H9 (cell line): ENCODE data around the gene TMEM178B. TPM values are rescaled to one million over a fixed set of nuclear protein-coding genes. Genes with fewer than 3 reads are reported as not detected.

Source experiments
- DNase-seq: peaks from one replicate; pipeline ENCODE4 v3.0.0-alpha.2; 2017
- H2AFZ ChIP-seq: one replicate; pipeline ENCODE4 v1.6.1; 2013; ENCODE audit warnings: mild to moderate bottlenecking, low read length, control low read depth, moderate library complexity
- H2AK5ac ChIP-seq: 2 replicates; pipeline ENCODE4 v1.6.1; 2013; ENCODE audit warnings: low read length, control low read depth, mixed read lengths; ENCODE audit not compliant: insufficient read length
- H2BK120ac ChIP-seq: one replicate; pipeline ENCODE4 v1.6.1; 2013; ENCODE audit warnings: low read depth, mild to moderate bottlenecking, low read length, control low read depth, inconsistent platforms; ENCODE audit not compliant: poor library complexity, severe bottlenecking
- H2BK12ac ChIP-seq: 2 replicates; pipeline ENCODE4 v1.6.1; 2013; ENCODE audit warnings: low read length, control low read depth, mixed read lengths, low read depth; ENCODE audit not compliant: insufficient read length
- H2BK15ac ChIP-seq: 2 replicates; pipeline ENCODE4 v1.6.1; 2013; ENCODE audit warnings: low read depth, low read length, control low read depth
- H2BK20ac ChIP-seq: one replicate; pipeline ENCODE4 v1.6.1; 2013; ENCODE audit warnings: low read depth, mild to moderate bottlenecking, low read length, control low read depth, inconsistent platforms; ENCODE audit not compliant: poor library complexity, severe bottlenecking
- H2BK5ac ChIP-seq: 2 replicates; pipeline ENCODE4 v1.6.1; 2013; ENCODE audit warnings: low read length, control low read depth, mixed read lengths; ENCODE audit not compliant: insufficient read length
- H3K14ac ChIP-seq: 2 replicates; pipeline ENCODE4 v1.6.1; 2013; ENCODE audit warnings: low read length, control low read depth; ENCODE audit not compliant: insufficient read depth
- H3K18ac ChIP-seq: 2 replicates; pipeline ENCODE4 v1.6.1; 2013; ENCODE audit warnings: low read depth, mild to moderate bottlenecking, mixed read lengths, low read length, control low read depth; ENCODE audit not compliant: insufficient read length
- H3K23ac ChIP-seq: 2 replicates; pipeline ENCODE4 v1.6.1; 2013; ENCODE audit warnings: low read length, control low read depth, mixed read lengths, low read depth; ENCODE audit not compliant: insufficient read length
- H3K23me2 ChIP-seq: 2 replicates; pipeline ENCODE4 v1.6.1; 2013; ENCODE audit warnings: low read depth, mild to moderate bottlenecking, mixed read lengths, low read length, control low read depth; ENCODE audit not compliant: insufficient read length, poor library complexity, severe bottlenecking
- H3K27ac ChIP-seq: 2 replicates; pipeline ENCODE4 v1.5.1; 2013; ENCODE audit warnings: low read length, control low read depth, mixed read lengths, low read depth; ENCODE audit not compliant: insufficient read length
- H3K27me3 ChIP-seq: 2 replicates; pipeline ENCODE4 v1.6.1; 2013; ENCODE audit warnings: low read length, control low read depth, inconsistent platforms; ENCODE audit not compliant: insufficient read depth
- H3K4ac ChIP-seq: 2 replicates; pipeline ENCODE4 v1.6.1; 2013; ENCODE audit warnings: low read depth, mild to moderate bottlenecking, control low read depth, inconsistent platforms, low read length, moderate library complexity
- H3K4me1 ChIP-seq: 2 replicates; pipeline ENCODE4 v1.6.1; 2013; ENCODE audit warnings: low read length, control low read depth, inconsistent platforms; ENCODE audit not compliant: insufficient read depth
- H3K4me2 ChIP-seq: 2 replicates; pipeline ENCODE4 v1.6.1; 2013; ENCODE audit warnings: low read length, control low read depth, mixed read lengths; ENCODE audit not compliant: insufficient read length, insufficient read depth
- H3K56ac ChIP-seq: 2 replicates; pipeline ENCODE4 v1.6.1; 2013; ENCODE audit warnings: low read depth, mild to moderate bottlenecking, mixed read lengths, low read length, control low read depth; ENCODE audit not compliant: insufficient read length
- H3K79me1 ChIP-seq: 2 replicates; pipeline ENCODE4 v1.6.1; 2013; ENCODE audit warnings: low read depth, mild to moderate bottlenecking, moderate library complexity, low read length, control low read depth, inconsistent platforms; ENCODE audit not compliant: insufficient read depth, poor library complexity, severe bottlenecking
- H3K79me2 ChIP-seq: 2 replicates; pipeline ENCODE4 v1.6.1; 2013; ENCODE audit warnings: low read length, control low read depth, inconsistent platforms; ENCODE audit not compliant: insufficient read depth
- H3K9ac ChIP-seq: 2 replicates; pipeline ENCODE4 v1.6.1; 2013; ENCODE audit warnings: low read length, control low read depth, mixed read lengths; ENCODE audit not compliant: insufficient read length; ENCODE audit errors: extremely low read depth
- H3K9me3 ChIP-seq: one replicate; pipeline ENCODE4 v1.6.1; 2013; ENCODE audit warnings: low read depth, low read length, inconsistent platforms; ENCODE audit not compliant: control insufficient read depth
- H3T11ph ChIP-seq: one replicate; pipeline ENCODE4 v1.6.1; 2013; ENCODE audit warnings: mild to moderate bottlenecking, low read length, control low read depth, inconsistent platforms
- H4K20me1 ChIP-seq: one replicate; pipeline ENCODE4 v1.6.1; 2013; ENCODE audit not compliant: control insufficient read depth, insufficient read length, insufficient read depth
- H4K5ac ChIP-seq: 2 replicates; pipeline ENCODE4 v1.6.1; 2013; ENCODE audit warnings: low read depth, mild to moderate bottlenecking, mixed read lengths, low read length, control low read depth; ENCODE audit not compliant: insufficient read length
- H4K8ac ChIP-seq: replicated peaks from 2 replicates; pipeline ENCODE4 v1.6.1; 2013; ENCODE audit warnings: low read length, control low read depth, mixed read lengths, low read depth; ENCODE audit not compliant: insufficient read length
- H4K91ac ChIP-seq: 2 replicates; pipeline ENCODE4 v1.6.1; 2013; ENCODE audit warnings: low read depth, mild to moderate bottlenecking, moderate library complexity, mixed read lengths, low read length, control low read depth; ENCODE audit not compliant: insufficient read length
- H3K27ac Mint-ChIP-seq, 3 experiments: 2 replicates in 2 of 3; 3 replicates in 1 of 3; pipeline ENCODE4 v1.8.0; 2020 to 2021; ENCODE audit warnings: mixed read lengths in 3 of 3, mild to moderate bottlenecking in 1 of 3, moderate library complexity in 1 of 3
- H3K27me3 Mint-ChIP-seq: 2 replicates; pipeline ENCODE4 v1.8.0; 2021; ENCODE audit warnings: low read depth, mild to moderate bottlenecking, moderate library complexity, mixed read lengths
- H3K36me3 Mint-ChIP-seq, 3 experiments: 2 replicates in 2 of 3; 3 replicates in 1 of 3; pipeline ENCODE4 v1.8.0; 2020 to 2021; ENCODE audit warnings: low read depth in 3 of 3, mixed read lengths in 3 of 3; ENCODE audit not compliant: insufficient read depth in 1 of 3
- H3K4me1 Mint-ChIP-seq, 2 experiments: 2 replicates each; pipeline ENCODE4 v1.8.0; 2020; ENCODE audit warnings: mixed read lengths in 2 of 2
- H3K4me3 Mint-ChIP-seq, 2 experiments: 2 replicates in 1 of 2; 3 replicates in 1 of 2; pipeline ENCODE4 v1.8.0; 2020 to 2021; ENCODE audit warnings: mild to moderate bottlenecking in 2 of 2, mixed read lengths in 2 of 2, moderate library complexity in 1 of 2
- H3K9me3 Mint-ChIP-seq, 2 experiments: 2 replicates in 1 of 2; 3 replicates in 1 of 2; pipeline ENCODE4 v1.8.0; 2020; ENCODE audit warnings: mild to moderate bottlenecking in 2 of 2, mixed read lengths in 2 of 2, moderate library complexity in 1 of 2
- CTCF ChIP-seq: fragments of 200-600 bp; sonication (generic); conservative IDR thresholded peaks from 3 replicates; pipeline ENCODE4 v1.8.0; 2021; ENCODE audit warnings: antibody characterized with exemption, mild to moderate bottlenecking
- WGBS: extraction: QIAGEN DNeasy Blood & Tissue Kit; methylation state at CpG from one replicate; pipeline ENCODE4 v1.1.7; 2013; ENCODE audit warnings: missing lambda C conversion rate, low lambda C conversion rate, mixed read lengths; ENCODE audit not compliant: insufficient read length; ENCODE audit errors: extremely low coverage; 5-methylcytosine and 5-hydroxymethylcytosine counted together
- total RNA-seq: library from RNA; stranded (reverse); gene quantifications from 2 replicates; pipeline ENCODE4 v1.2.1, GENCODE V29; 2021

The TMEM178B gene
- total RNA-seq, 1 experiment from 2014 or later = 11.3 TPM

GRCh38 chr7:141024668-141025067 is 49.2 kb upstream of the TMEM178B start:
- no peaks in the 10 kb centered on the region for H3K79me2 ChIP-seq
- H3K23me2 ChIP-seq = no peaks in the 10 kb centered on the region
- H3T11ph ChIP-seq = no peak overlapping the region
- H3K4me3 Mint-ChIP-seq = no peak overlapping the region
- no peak overlapping the region for H3K23ac ChIP-seq
- H3K9me3 Mint-ChIP-seq = peaks cover 37% of the 10 kb centered on the region in 2 experiments
- H2AFZ ChIP-seq = no peak overlapping the region
- no peak overlapping the region for H3K27ac Mint-ChIP-seq
- H4K8ac ChIP-seq = no peak overlapping the region
- no peak overlapping the region for H3K9ac ChIP-seq
- H3K79me1 ChIP-seq = no peaks in the 10 kb centered on the region
- no peak overlapping the region for H4K5ac ChIP-seq
- H3K27me3 ChIP-seq = no peaks in the 10 kb centered on the region
- H3K18ac ChIP-seq = no peak overlapping the region
- H3K27ac ChIP-seq = no peak overlapping the region
- no peak overlapping the region for H3K4me2 ChIP-seq
- H3K14ac ChIP-seq = no peak overlapping the region
- no peaks in the 10 kb centered on the region; the same call in 1 of the 2 replicates for H3K4me1 ChIP-seq
- WGBS = no CpG with 5 or more reads among the region's 1 CpG
- DNase-seq = no peak
- TF ChIP-seq CTCF = no peak
- no peak overlapping the region for H2BK5ac ChIP-seq
- no peak overlapping the region for H3K56ac ChIP-seq
- H2BK120ac ChIP-seq = no peak overlapping the region
- H2AK5ac ChIP-seq = no peak overlapping the region
- H2BK15ac ChIP-seq = no peak overlapping the region
- H3K36me3 Mint-ChIP-seq = peaks cover 2 to 19% (median 17%) of the 10 kb centered on the region in 3 experiments; a peak in 6 of 7 replicates
- no peak overlapping the region for H3K4ac ChIP-seq
- H2BK12ac ChIP-seq = no peak overlapping the region
- H3K4me1 Mint-ChIP-seq = no peaks in the 10 kb centered on the region
- H3K9me3 ChIP-seq = no peaks in the 10 kb centered on the region
- H4K20me1 ChIP-seq = no peaks in the 10 kb centered on the region
- no peak overlapping the region for H2BK20ac ChIP-seq
- H4K91ac ChIP-seq = no peak overlapping the region
- H3K27me3 Mint-ChIP-seq = peaks cover 23% of the 10 kb centered on the region
